HG02973 (cell line): Measurements from ENCODE around the gene TOMT.
"Not testable (repeated sequence)": the region's sequence is repeated elsewhere in the genome, so short reads cannot be mapped to it uniquely, and the experiment has no call there.

Source experiments
- ATAC-seq: cut with Tn5 transposase; IDR thresholded peaks from one replicate; pipeline ENCODE4 v1.9.1; 2021; ENCODE audit warnings: moderate library complexity; ENCODE audit not compliant: unreplicated experiment

TOMT gene

GRCh38 chr11:72123117-72123653 lies 17.5 kb downstream of the TOMT start:
- ATAC-seq: no peak

DNA sequence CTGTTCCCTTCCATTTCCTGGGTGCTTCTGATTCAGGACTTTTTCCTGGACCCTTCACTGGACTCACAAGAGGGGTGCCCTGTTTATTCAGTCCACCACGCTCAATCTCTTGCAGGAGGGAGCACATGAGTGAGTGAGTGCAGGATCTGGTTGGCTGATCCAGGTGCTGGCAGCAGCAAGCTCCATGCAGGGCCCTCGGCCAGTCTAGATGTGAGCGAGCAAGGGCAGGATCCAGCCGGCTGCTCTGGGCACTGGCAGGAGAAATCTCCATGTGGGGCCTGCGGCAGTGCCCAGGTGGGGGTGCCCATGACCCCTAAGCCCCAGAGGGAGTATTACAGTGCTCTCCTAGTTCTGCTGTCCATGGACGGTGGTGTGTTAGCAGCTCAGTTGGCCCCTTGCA lies 18.3 kb downstream of the TOMT start:
- no peak for ATAC-seq

GRCh38 chr11:72125956-72126355 lies 20.2 kb downstream of the TOMT start:
- ATAC-seq: no peak

GRCh38 chr11:72127923-72128322 lies 22.2 kb downstream of the TOMT start:
- no peak for ATAC-seq

- no peak for ATAC-seq
Measured at GRCh38 chr11:72129381-72129780, 23.7 kb downstream of the TOMT start.

DNA sequence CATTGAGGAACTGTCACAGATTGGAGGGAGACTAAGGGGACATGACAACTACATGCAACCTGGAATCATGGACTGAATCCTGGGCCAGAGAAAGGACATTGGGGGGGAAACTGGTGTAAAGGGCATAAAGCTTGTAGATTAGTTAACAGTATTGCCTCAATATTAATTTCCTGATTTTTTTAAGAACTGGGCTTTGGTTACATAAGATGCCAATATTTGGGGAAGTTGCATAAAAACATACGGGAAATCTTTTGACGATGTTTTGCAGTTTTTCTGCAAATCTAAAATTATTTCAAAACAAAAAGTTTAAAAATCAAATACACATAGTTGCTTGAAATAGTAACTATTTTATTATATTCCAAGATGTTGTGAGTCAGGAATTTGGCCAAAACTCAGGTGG lies 26.9 kb downstream of the TOMT start:
- no peak for ATAC-seq

- ATAC-seq: not testable (repeated sequence)
Measured at GRCh38 chr11:72135473-72135872, 29.7 kb downstream of the TOMT start, which contains the start of gene FOLR3. Gene FOLR3 (plus strand): TSS chr11:72135725. CDS start chr11:72135953, 228 bp downstream.

- no peak for ATAC-seq
Measured at GRCh38 chr11:72135891-72136683, 30.4 kb downstream of the TOMT start.

DNA sequence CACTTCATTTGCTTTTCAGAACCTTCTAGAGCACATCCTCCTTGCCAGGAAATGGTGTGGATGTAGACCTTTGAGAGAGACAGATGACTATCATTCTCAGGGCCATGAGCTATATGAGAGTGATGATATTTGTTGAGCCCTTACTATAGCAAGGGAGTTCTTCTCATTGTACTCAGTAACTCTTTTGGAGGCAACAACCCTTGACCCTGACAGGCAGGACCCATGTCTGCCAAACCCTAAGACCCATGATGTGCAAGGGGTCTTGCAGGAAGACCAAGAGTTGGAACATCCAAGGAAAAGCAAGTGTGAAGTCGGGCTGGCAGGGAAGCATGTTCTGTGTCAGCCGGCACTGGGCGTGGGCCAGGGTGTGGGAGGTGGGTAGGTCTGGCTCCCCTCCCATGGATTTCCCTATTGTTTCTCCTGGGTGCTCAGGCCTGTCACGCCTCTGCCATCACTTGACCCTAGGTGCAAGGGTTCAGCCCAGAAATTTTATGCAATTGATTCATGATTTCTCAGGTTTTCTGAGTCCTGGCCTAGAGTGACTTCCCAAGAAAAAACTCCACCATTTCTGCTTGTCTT lies 31.0 kb downstream of the TOMT start:
- no peak for ATAC-seq

DNA sequence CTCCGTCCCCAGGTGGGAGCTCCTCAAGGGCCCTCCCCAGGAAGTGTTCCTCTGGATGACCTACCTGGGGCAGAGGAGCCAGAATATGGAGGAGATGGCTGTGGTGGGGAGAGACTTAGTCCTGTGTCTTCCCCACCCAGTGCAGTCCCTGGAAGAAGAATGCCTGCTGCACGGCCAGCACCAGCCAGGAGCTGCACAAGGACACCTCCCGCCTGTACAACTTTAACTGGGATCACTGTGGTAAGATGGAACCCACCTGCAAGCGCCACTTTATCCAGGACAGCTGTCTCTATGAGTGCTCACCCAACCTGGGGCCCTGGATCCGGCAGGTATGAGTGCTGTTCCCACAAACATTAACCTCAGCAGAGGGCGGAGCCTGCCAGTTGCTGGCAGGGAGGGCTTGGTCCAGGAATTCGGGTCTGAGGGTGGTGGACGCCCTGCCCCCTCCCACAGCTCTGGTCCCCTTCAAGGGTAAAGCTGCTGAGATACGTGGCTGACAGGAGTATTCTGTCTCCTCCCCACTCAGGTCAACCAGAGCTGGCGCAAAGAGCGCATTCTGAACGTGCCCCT lies 33.2 kb downstream of the TOMT start:
- ATAC-seq: no peak

- no peak for ATAC-seq
Measured at GRCh38 chr11:72139500-72139899, 33.8 kb downstream of the TOMT start.

GRCh38 chr11:72140661-72141060 lies 34.9 kb downstream of the TOMT start:
- ATAC-seq: no peak

- no peak for ATAC-seq
Measured at GRCh38 chr11:72141066-72141465, 35.3 kb downstream of the TOMT start.

- not testable (repeated sequence) for ATAC-seq
Measured at GRCh38 chr11:72142086-72142485, 36.4 kb downstream of the TOMT start.

DNA sequence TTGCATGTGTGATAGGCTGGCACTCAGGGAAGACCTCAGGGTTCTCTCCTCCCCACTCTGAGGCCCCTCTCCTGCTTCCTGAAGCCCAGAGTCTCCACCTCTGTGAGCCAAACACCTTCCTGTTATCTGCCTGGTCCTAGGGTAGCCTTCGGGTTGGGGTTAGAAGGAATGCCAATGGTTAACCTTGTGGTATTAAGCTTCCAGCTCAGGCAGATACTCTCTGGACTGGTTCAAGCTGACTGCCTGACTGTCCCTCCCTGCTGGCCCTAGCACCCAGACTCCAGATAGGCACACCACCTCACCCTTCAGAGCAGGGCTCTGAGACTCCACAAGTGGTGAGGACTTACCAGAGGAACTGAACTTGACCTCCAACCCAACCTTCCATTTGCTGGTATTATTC lies 36.8 kb downstream of the TOMT start:
- ATAC-seq: not testable (repeated sequence)

DNA sequence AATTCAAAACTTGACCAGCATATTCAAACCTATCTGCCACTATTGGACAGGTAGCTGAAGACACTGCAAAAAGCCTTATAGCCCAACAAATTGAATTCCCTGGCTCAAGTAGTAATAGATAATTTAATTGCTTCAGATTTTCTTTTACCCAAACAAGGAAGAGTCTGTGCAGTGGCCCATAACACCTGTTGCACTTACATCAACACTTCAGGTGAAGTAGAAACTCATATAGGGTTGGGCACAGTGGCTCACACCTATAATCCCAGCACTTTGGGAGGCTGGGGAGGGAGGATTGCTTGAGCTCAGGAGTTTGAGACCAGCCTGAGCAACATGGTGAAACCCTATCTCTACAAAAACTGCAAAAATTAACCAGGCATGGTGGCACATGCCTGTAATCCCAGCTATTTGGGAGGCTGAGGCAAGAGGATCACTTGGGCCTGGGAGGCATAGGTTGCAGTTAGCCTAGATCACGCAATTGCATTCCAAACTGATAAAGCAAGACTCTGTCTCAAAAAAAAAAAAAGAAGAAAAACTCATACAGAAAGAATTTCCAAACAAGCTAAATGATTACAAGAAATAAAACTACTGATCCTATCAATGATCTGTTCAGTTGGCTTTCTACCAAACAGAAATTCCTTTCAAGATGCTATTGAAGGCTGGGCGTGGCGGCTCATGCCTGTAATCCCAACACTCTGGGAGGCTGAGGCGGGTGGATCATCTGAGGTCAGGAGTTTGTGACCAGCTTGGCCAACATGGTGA lies 39.3 kb downstream of the TOMT start:
- no peak for ATAC-seq

GRCh38 chr11:72146625-72147024 lies 40.9 kb downstream of the TOMT start:
- ATAC-seq: no peak

DNA sequence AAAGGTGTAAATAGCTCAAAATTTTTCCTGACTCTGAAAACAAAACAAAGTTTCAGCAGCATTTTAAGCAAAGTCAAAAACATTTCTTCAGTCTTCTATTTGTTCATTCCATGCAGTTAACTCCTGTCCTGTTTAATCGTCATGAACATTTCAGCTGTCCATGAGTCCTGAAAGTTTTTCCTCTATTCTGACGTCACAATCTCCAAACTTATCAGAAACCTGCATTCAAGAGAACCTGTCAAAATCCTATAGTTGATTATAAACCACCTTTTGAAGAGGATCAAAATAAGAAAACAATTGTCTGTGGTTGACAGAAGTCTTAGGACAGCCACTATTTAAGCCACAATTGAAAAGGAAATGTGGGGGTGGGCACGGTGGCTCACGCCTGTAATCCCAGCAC lies 45.2 kb downstream of the TOMT start:
- no peak for ATAC-seq

- ATAC-seq: not testable (repeated sequence)
Measured at GRCh38 chr11:72153874-72154273, 48.1 kb downstream of the TOMT start.

DNA sequence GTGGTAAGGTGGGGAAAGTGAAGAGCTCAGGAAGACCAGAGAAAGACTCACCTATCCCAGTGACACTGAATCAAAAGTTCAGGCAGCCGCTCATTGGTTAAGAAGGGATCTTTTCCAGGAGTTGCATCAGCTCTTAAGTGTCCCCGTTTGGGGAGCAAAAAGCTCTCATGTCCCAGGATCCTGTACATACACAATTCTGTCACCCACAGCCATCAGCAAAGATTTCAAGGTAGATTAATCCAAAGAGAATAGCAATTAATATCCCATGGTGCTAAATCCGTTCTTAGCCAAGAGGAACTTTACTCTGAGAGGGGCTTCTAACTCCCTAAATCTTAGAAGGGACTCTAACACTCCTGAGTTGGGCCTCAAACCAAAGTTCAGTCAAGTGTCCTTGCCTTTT lies 49.1 kb downstream of the TOMT start:
- ATAC-seq: no peak

- ATAC-seq: no peak
Measured at GRCh38 chr11:72155751-72156150, 50.0 kb downstream of the TOMT start.
